ENCODE data around the gene PRPF40B.

DNA sequence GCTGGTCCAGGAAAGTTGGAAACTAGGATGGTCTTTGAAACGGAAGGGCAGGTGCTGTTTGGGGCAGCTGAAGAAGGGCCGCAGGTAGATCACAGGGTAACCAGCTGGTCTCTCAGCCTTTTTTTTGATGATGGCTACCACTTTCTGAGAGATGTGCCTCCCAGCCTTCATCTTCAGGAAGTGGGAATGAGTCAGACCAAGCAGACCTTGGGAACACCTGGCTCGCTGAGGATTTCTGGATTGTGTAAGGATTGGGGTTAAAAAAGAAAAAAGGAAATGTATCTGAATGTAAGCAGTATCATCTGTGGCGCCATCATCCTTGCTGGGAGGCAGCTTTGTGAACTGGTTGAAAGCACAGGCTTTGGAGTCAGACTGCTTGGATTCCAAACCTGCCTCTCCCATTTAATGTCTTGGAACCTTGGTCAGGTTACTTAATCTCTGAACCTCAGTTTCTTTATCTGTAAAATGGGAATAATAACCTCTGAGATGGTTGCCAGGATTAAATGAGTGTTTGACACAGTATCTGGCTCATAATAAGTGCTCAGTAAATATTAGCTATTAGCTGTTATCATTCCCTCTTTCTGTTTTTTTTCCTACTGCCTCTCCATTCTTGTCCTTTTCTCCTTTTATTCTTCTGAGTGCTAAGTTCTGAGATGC, 1.7 kb downstream of the PRPF40B start:
- TF ChIP-seq, protein P1, sequence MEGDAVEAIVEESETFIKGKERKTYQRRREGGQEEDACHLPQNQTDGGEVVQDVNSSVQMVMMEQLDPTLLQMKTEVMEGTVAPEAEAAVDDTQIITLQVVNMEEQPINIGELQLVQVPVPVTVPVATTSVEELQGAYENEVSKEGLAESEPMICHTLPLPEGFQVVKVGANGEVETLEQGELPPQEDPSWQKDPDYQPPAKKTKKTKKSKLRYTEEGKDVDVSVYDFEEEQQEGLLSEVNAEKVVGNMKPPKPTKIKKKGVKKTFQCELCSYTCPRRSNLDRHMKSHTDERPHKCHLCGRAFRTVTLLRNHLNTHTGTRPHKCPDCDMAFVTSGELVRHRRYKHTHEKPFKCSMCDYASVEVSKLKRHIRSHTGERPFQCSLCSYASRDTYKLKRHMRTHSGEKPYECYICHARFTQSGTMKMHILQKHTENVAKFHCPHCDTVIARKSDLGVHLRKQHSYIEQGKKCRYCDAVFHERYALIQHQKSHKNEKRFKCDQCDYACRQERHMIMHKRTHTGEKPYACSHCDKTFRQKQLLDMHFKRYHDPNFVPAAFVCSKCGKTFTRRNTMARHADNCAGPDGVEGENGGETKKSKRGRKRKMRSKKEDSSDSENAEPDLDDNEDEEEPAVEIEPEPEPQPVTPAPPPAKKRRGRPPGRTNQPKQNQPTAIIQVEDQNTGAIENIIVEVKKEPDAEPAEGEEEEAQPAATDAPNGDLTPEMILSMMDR (conservative IDR thresholded peaks at IDR 0.05 in 1 of 2, IDR thresholded peaks at IDR 0.05 in 1 of 2; ENCODE audit: extremely low read depth in 1 of 2, insufficient read depth in 1 of 2, low read depth in 1 of 2, low read length in 2 of 2): no peak
- no peak for TF ChIP-seq EZH2 (IDR thresholded peaks at IDR 0.05; ENCODE audit: borderline replicate concordance, low read length)

Measured in mammary epithelial cell (primary cell).